H1 (cell line): ENCODE data around the gene HMCN2. TPM values are rescaled to one million over a fixed set of nuclear protein-coding genes. Genes with fewer than 3 reads are reported as not detected.

Source experiments
- CTBP2 ChIP-seq: IDR thresholded peaks from 2 replicates; pipeline ENCODE4 v1.7.0; 2011; ENCODE audit warnings: borderline replicate concordance, mild to moderate bottlenecking, moderate library complexity, mixed read lengths, low read length; ENCODE audit not compliant: insufficient read depth, insufficient read length
- POLR2AphosphoS5 ChIP-seq: IDR thresholded peaks from 2 replicates; pipeline ENCODE4 v1.6.1; 2011; ENCODE audit warnings: low read depth, low read length
- RXRA ChIP-seq: IDR thresholded peaks from 2 replicates; pipeline ENCODE4 v1.6.1; 2011; ENCODE audit warnings: low read depth, mild to moderate bottlenecking, low read length, moderate library complexity; ENCODE audit not compliant: insufficient read depth
- SIX5 ChIP-seq: IDR thresholded peaks from 2 replicates; pipeline ENCODE4 v1.6.1; 2011; ENCODE audit warnings: mild to moderate bottlenecking, low read depth, low read length
- polyA plus RNA-seq, 7 experiments: library from polyadenylated mRNA; depleted of rRNA in 3 of 7; stranded (reverse) in 5 of 7; unstranded in 2 of 7; fragments of >200 nt in 5 of 7; fragments of 200-250 nt in 2 of 7; gene quantifications; 1 replicate in 5 of 7; 2 replicates in 1 of 7; 4 replicates in 1 of 7; pipeline versions ENCODE4 v1.2.1 to v1.2.3, GENCODE V29; 2011 to 2013; ENCODE audit warnings: missing spikeins in 2 of 7, mixed read lengths in 2 of 7
- total RNA-seq: library from RNA; stranded (reverse); fragmentation: NEBNext Ultra II Directional; extraction: Animal tissue kit (Norgen Biotek cat#: 25700); gene quantifications from 2 replicates; pipeline ENCODE4 v1.2.1, GENCODE V29; 2021

HMCN2 gene
- total and polyA plus RNA-seq, 2 of the 8 experiments (the other 6 are each of a cell fraction or from before 2014, with no cell fraction given) = 5.0 to 9.1 TPM

DNA sequence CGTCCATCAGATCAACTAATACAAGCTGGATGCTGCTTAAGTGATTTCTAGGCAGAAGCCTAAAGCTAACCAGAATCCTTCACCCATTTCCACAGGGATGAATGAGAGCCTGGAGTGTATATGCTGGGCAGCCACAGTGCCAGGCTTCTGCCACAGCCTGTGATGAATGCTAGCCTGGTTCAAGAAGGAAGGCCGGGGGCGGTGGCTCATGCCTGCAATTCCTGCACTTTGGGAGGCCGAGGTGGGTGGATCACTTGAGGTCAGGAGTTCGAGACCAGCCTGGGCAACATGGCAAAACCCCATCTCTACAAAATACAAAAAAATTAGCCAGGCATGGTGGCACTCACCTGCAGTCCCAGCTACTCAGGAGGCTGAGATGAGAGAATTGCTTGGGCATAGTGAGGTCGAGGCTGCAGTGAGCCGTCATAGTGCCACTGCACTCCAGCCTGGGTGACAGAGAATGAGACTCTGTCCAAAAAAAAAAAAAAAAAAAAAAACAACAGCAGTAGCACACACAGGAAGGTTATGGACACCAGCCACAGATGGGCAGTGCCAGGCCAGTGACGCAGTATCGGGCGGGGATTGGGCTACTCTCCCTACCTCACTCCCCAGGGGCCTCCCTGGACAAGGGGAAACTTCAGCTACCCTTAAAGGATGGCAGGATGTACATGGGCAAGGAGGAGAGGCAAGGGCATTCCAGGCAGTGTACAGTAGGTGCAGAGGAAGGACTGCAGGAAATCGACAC is 23.1 kb upstream of the HMCN2 start (continued):
- TF ChIP-seq POLR2AphosphoS5 = no peak
- TF ChIP-seq RXRA = no peak
- no peak for TF ChIP-seq SIX5
- no peak for TF ChIP-seq CTBP2
